GM12875 (cell line): ENCODE data around the gene ZKSCAN4.

Source experiments
- H3K4me3 ChIP-seq: one replicate; pipeline ENCODE4 v1.5.1; 2011; ENCODE audit warnings: low read depth, low read length, control low read depth
- TF ChIP-seq, protein P1 (sequence below): IDR thresholded peaks from 2 replicates; pipeline ENCODE4 v1.5.1; 2011; ENCODE audit warnings: low read depth, mild to moderate bottlenecking, control low read depth, inconsistent platforms, low read length, moderate library complexity, borderline replicate concordance; ENCODE audit not compliant: insufficient read depth

ZKSCAN4 gene

DNA sequence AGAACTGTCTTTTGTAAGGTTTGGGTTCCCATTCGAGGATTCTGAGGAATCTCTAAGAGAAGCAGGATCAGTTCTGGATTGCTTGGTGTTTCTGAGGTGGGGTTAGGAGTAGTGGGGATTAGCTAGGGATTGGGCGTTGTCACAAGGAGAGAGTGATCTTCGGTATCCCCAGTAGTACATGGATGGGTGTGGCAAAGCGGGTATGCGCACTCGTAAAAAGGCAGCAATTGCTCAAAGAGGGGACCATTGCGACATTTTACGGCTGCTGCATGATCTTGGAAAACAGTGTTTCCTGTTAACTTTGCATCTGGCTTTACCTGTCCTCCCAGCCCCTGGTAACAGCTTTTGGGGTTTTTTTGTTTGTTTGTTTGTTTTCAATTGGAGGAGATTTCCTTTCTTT is 36.6 kb downstream of the ZKSCAN4 start:
- TF ChIP-seq, protein P1, sequence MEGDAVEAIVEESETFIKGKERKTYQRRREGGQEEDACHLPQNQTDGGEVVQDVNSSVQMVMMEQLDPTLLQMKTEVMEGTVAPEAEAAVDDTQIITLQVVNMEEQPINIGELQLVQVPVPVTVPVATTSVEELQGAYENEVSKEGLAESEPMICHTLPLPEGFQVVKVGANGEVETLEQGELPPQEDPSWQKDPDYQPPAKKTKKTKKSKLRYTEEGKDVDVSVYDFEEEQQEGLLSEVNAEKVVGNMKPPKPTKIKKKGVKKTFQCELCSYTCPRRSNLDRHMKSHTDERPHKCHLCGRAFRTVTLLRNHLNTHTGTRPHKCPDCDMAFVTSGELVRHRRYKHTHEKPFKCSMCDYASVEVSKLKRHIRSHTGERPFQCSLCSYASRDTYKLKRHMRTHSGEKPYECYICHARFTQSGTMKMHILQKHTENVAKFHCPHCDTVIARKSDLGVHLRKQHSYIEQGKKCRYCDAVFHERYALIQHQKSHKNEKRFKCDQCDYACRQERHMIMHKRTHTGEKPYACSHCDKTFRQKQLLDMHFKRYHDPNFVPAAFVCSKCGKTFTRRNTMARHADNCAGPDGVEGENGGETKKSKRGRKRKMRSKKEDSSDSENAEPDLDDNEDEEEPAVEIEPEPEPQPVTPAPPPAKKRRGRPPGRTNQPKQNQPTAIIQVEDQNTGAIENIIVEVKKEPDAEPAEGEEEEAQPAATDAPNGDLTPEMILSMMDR, result no peak
- no peak overlapping the region for H3K4me3 ChIP-seq

DNA sequence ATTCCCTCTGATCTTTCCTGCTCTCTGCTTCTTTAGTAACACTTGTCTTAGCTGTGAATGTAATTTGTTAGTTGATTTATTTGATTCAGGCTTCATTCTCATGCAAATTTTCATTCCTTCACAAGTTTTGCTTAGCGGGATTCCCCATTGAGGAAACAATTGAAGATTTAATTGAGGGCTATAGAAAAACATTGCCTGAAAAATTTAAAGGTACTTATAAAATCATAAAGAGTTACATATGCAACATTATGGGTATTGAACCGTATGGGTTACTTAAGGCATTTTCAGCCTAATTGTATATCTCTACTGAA is 38.9 kb downstream of the ZKSCAN4 start:
- TF ChIP-seq, protein P1, result no peak
- H3K4me3 ChIP-seq, result no peak overlapping the region

DNA sequence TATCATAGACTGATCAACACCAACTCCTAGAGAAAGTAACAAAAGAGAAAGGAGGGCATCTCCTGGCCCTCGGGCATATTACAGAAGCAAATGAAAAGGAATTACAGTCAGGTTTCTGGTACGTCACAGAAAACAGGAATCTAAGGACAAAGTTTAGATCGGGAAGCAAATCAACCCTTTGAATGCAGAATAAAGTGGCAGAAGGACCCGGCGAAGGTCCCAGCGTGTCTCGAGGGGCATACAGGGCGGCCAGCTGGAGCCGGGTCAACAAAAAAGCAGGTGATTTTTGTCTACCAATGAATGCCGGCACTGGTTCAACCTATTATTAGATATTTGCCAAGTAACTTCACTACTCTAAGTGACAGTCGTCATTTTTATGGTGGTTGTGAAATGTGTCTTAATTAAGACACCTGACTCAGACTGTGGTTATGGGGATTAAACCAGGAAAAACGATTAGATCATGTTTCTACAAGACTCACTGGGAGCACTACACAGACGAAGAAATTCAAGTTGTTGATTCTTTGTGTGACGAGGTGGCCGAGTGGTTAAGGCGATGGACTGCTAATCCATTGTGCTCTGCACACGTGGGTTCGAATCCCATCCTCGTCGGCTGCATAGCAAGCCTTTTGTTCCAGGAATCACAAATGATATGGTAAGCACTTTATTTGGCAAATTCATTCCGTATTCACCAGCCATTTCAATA is 39.4 kb downstream of the ZKSCAN4 start:
- peak overlapping the region; percentile 48 for H3K4me3 ChIP-seq

DNA sequence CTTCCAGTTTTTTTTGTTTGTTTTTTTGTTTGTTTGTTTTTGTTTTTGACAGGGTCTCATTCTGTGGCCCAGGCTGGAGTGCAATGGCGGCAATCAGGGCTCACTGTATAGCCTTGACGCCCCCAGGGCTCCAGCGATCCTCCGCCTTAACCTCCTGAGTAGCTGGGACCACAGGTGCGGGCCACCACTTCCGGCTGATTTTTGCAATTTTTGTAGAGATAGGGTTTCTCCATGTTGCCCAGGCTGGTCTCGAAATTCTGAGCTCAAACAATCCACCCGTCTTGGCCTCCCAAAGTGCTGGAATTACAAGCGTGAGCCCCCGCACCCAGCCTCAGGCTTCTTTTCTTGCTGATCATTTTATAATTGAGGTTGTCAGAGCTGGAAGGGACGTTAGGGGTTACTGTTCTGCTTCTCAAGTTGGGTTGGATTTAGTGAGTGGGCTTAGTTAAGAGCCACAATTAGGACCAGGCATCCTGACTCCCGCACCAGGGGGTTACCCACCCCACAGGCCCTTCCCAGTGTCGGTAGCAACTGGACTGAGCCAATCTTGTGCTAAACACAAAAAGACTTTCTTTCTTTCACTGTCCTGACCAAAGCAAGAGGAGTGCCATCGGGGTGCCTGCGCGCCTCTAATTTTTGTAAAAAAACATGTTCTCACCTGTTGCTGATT is 40.1 kb downstream of the ZKSCAN4 start:
- TF ChIP-seq, protein P1, result no peak
- peak overlapping the region; percentile 48 for H3K4me3 ChIP-seq

More for the DNA sequence above, 39.4 kb downstream of the ZKSCAN4 start:
- TF ChIP-seq, protein P1, result no peak

GRCh38 chr6:28209753-28210535 is 42.1 kb downstream of the ZKSCAN4 start:
- TF ChIP-seq, protein P1, result no peak
- H3K4me3 ChIP-seq, result no peak overlapping the region

DNA sequence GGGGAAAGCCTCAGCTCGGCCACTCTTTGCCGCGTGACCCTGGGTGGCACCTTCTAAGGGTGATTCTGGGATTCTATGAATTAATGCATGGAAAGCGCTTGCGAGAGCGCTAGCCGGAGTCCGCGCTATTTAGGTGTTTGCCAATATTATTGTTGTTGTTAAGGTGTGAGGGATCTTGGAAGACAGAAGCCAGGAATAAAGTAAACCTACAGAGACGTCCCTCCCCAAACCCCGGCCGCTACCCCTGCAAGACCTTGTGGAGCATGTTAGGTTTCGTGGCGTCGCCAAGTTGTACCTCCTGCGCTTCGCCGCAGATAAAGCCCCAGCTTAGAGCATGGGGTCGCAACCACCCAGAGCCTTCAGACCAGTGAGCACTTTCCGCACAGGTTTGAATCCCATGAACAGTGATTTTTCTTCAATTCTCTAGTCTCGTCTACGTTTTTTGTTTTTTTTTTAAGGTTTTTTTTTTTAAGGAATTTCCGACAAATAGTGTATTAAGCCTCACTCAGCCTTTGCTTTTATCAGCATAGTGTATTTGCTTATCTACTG is 43.9 kb downstream of the ZKSCAN4 start:
- TF ChIP-seq, protein P1, result no peak
- peak overlapping the region; percentile 38 for H3K4me3 ChIP-seq
